Progenitor cell of endocrine pancreas (in vitro differentiated cells): ENCODE measurements around the gene PLB1. TPM values are rescaled to one million over a fixed set of nuclear protein-coding genes. Genes with fewer than 3 reads are reported as not detected.

ENCODE experiments used
- DNase-seq: peaks from one replicate; pipeline ENCODE4 v3.0.0; 2021; ENCODE audit warnings: low spot score; ENCODE audit not compliant: unreplicated experiment
- H3K27ac Mint-ChIP-seq: 2 replicates; pipeline ENCODE4 v1.8.0; 2021; ENCODE audit warnings: mild to moderate bottlenecking, moderate library complexity, mixed read lengths
- H3K27me3 Mint-ChIP-seq: 2 replicates; pipeline ENCODE4 v1.8.0; 2021; ENCODE audit warnings: mixed read lengths
- H3K36me3 Mint-ChIP-seq: 2 replicates; pipeline ENCODE4 v1.8.0; 2022; ENCODE audit warnings: mixed read lengths; ENCODE audit not compliant: insufficient read depth
- H3K4me1 Mint-ChIP-seq: 2 replicates; pipeline ENCODE4 v1.8.0; 2021; ENCODE audit warnings: low read depth, mixed read lengths
- H3K4me3 Mint-ChIP-seq: 2 replicates; pipeline ENCODE4 v1.8.0; 2021; ENCODE audit warnings: low read depth, mild to moderate bottlenecking, moderate library complexity, mixed read lengths
- H3K9me3 Mint-ChIP-seq: 2 replicates; pipeline ENCODE4 v1.8.0; 2021; ENCODE audit warnings: low read depth, mixed read lengths
- total RNA-seq: library from RNA; stranded (reverse); gene quantifications from 2 replicates; pipeline ENCODE4 v1.2.1, GENCODE V29; 2021
- TF ChIP-seq, protein P1 (sequence below): fragments of 200-600 bp; sonication (generic); IDR thresholded peaks from one replicate; pipeline ENCODE4 v1.5.0; 2021; ENCODE audit warnings: antibody characterized with exemption, mild to moderate bottlenecking; ENCODE audit not compliant: unreplicated experiment

The PLB1 gene
- total RNA-seq, 1 donor from 2014 or later: 0.65 TPM

DNA sequence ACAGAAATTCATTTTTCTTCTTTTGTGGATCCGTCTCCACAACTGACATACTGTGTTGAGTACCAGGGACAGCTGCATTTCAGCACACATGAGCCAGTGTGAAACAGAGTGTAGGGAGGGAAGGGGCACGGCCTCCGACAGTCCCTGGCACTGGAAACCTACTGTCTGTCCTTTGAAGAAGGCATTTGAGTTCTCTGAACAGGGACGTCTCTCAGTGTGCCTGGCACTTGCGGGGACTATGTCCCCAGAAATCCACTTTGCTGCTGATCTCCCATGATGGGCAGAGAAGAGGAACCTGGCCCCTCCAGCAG, 48.1 kb downstream of the PLB1 start:
- peaks cover 10% of the 10 kb centered on the region for H3K27me3 Mint-ChIP-seq
- peaks cover 12% of the 10 kb centered on the region for H3K4me1 Mint-ChIP-seq
- TF ChIP-seq, protein P1, sequence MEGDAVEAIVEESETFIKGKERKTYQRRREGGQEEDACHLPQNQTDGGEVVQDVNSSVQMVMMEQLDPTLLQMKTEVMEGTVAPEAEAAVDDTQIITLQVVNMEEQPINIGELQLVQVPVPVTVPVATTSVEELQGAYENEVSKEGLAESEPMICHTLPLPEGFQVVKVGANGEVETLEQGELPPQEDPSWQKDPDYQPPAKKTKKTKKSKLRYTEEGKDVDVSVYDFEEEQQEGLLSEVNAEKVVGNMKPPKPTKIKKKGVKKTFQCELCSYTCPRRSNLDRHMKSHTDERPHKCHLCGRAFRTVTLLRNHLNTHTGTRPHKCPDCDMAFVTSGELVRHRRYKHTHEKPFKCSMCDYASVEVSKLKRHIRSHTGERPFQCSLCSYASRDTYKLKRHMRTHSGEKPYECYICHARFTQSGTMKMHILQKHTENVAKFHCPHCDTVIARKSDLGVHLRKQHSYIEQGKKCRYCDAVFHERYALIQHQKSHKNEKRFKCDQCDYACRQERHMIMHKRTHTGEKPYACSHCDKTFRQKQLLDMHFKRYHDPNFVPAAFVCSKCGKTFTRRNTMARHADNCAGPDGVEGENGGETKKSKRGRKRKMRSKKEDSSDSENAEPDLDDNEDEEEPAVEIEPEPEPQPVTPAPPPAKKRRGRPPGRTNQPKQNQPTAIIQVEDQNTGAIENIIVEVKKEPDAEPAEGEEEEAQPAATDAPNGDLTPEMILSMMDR: no peak
- H3K27ac Mint-ChIP-seq: no peak overlapping the region
- no peaks in the 10 kb centered on the region for H3K9me3 Mint-ChIP-seq
- H3K4me3 Mint-ChIP-seq: no peak overlapping the region
- no peaks in the 10 kb centered on the region for H3K36me3 Mint-ChIP-seq
- no peak for DNase-seq

DNA sequence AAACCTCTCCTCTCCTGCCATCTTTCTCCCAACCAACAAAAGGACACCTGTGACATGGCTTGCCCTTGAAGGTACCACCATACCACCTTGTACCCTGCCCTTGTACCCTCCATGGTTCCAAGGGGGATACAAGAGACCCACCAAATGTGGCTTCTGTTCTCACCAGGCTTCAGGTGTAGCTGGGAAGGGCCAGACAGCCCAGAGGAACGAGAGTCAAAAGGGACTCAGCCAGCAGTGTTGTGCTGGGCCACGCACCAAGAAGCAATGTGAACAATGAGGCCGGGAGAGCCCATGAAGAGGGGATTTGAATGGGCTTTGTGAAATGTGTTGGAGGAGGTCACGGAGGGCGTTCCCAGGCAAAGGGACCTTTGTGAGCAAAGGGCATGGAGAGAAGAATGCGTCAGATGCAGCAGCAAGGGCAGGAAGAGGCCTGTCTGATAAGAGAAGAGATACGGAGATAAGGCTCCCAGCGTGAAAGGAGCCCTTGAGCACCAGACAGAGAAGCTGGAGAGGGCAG, 48.6 kb downstream of the PLB1 start:
- no peaks in the 10 kb centered on the region for H3K36me3 Mint-ChIP-seq
- H3K4me3 Mint-ChIP-seq: no peak overlapping the region
- H3K27ac Mint-ChIP-seq: peak overlapping the region; percentile 8
- TF ChIP-seq, protein P1: no peak
- H3K27me3 Mint-ChIP-seq: peaks cover 9% of the 10 kb centered on the region
- no peak for DNase-seq
- H3K4me1 Mint-ChIP-seq: peaks cover 12% of the 10 kb centered on the region
- H3K9me3 Mint-ChIP-seq: no peaks in the 10 kb centered on the region

DNA sequence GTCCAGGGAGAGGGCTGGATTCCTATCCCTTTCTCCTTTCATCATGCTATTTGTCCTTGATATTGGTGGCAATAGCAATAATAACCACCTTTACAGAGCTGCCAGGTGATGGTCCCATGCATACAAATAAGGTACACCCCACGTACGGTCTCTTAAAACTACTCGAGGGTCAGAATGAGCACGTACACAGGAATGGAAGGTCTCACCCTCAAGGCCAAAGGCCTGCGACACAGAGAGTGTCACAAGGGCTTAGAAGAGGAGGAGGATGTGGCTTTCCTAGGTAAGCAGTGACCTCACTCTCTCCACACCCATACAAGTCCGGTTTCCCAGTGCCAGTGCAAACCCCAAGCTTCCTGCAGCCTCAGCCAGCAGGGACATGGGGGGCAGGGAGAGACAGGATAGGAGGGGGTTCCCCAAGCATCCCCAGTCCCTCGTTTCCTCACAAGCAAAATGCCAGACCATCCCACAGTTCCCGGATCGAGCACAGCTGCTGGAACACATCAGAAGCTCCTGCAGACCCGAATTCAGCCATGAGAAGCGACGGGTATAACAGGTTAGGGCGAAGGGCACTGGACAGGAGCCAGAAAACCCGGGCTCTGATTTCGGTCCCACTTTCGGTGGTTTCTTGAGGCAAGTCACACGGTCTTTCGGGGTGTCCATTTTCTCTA, 49.2 kb downstream of the PLB1 start:
- no peak overlapping the region for H3K4me3 Mint-ChIP-seq
- no peak for DNase-seq
- no peaks in the 10 kb centered on the region for H3K36me3 Mint-ChIP-seq
- H3K9me3 Mint-ChIP-seq: no peaks in the 10 kb centered on the region
- TF ChIP-seq, protein P1: no peak
- H3K4me1 Mint-ChIP-seq: peaks cover 12% of the 10 kb centered on the region
- peaks cover 7% of the 10 kb centered on the region for H3K27me3 Mint-ChIP-seq
- peak overlapping the region; percentile 59 for H3K27ac Mint-ChIP-seq

DNA sequence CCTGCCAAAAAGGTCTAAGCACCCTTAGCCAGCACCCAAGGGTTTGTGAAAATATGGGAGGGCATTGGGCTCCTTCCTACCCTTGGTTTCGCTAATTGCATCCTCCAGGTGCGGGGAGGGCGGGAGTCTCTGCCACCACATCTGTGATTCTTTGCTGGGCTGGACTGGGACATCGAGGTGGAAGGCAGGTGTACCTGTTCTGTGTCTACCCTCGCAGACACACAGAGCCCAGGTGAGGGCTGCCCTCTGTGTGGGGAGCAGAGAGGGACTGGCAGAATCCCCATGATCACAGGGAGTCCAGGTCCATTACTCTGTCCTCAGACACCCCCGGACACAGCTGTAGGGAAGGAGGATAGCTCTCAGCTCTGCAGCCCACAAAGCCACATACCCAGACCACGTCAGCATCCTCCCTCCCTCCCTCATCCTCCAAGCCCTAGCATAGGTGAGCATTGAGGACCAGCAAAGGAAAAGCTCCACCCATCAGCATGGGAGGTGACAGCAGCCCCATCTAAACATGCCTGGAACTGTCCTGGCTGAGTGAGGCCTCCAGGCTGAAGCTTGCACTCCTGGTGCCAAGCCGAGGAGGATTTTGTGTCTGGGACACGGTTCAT, 49.8 kb downstream of the PLB1 start:
- Mint-ChIP-seq H3K27me3 (peaks cover 7% of the 10 kb centered on the region), H3K36me3 (no peaks in the 10 kb centered on the region), H3K4me1 (peaks cover 12% of the 10 kb centered on the region), H3K27ac (no peak overlapping the region), H3K4me3 (no peak overlapping the region), H3K9me3 (no peaks in the 10 kb centered on the region)
- TF ChIP-seq, protein P1: no peak
- DNase-seq: no peak

DNA sequence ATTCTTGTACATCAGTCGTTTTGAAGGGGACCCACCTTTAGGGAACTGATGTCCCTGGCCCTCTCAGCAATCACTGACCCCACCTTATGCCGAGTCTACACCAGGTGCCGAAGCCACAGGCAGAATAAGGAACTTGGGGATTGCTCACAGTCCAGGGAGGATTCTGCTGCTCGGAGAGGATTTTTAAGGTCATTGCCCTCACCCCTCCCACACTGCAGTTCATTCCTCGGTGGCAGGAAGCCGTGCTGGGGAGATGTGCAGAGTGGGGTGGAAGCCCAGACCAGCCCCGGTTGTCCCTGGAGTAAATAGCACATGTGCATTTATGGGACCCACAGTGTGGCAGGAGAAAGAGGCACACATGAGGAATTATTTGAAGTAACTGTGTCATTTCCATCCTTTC, 50.4 kb downstream of the PLB1 start:
- no peaks in the 10 kb centered on the region for H3K9me3 Mint-ChIP-seq
- TF ChIP-seq, protein P1: no peak
- H3K4me1 Mint-ChIP-seq: peaks cover 12% of the 10 kb centered on the region
- H3K27ac Mint-ChIP-seq: no peak overlapping the region
- no peak overlapping the region for H3K4me3 Mint-ChIP-seq
- peaks cover 7% of the 10 kb centered on the region for H3K27me3 Mint-ChIP-seq
- no peak for DNase-seq
- no peaks in the 10 kb centered on the region for H3K36me3 Mint-ChIP-seq
